Esophagus squamous epithelium (tissue), 4 donors: Measurements from ENCODE around the gene ENPP1.

Experiments
- POLR2A ChIP-seq, 4 donors: fragments of 450-650 bp; IDR thresholded peaks; one replicate each; pipeline ENCODE4 v1.6.1; 2017; ENCODE audit warnings: antibody characterized with exemption in 4 of 4, mild to moderate bottlenecking in 4 of 4, moderate library complexity in 3 of 4
- TF ChIP-seq, protein P1 (sequence below), 6 experiments: fragments of 450-650 bp in 4 of 6; fragments of 200-600 bp in 2 of 6; sonication (generic) in 2 of 6; IDR thresholded peaks; one replicate each; pipeline ENCODE4 v1.5.1; 2016 to 2019; ENCODE audit warnings: antibody characterized with exemption in 6 of 6, mild to moderate bottlenecking in 4 of 6, moderate library complexity in 4 of 6

GRCh38 chr6:131803007-131803769 is 4.6 kb upstream of the ENPP1 start:
- TF ChIP-seq POLR2A (IDR thresholded peaks at IDR 0.05): no peak
- TF ChIP-seq, protein P1, sequence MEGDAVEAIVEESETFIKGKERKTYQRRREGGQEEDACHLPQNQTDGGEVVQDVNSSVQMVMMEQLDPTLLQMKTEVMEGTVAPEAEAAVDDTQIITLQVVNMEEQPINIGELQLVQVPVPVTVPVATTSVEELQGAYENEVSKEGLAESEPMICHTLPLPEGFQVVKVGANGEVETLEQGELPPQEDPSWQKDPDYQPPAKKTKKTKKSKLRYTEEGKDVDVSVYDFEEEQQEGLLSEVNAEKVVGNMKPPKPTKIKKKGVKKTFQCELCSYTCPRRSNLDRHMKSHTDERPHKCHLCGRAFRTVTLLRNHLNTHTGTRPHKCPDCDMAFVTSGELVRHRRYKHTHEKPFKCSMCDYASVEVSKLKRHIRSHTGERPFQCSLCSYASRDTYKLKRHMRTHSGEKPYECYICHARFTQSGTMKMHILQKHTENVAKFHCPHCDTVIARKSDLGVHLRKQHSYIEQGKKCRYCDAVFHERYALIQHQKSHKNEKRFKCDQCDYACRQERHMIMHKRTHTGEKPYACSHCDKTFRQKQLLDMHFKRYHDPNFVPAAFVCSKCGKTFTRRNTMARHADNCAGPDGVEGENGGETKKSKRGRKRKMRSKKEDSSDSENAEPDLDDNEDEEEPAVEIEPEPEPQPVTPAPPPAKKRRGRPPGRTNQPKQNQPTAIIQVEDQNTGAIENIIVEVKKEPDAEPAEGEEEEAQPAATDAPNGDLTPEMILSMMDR (IDR thresholded peaks at IDR 0.05): no peak
